Measurements from ENCODE around the gene EVX2. TPM values are rescaled to one million over a fixed set of nuclear protein-coding genes. Genes with fewer than 3 reads are reported as not detected.

Gene EVX2
- total RNA-seq, 2 donors from 2014 or later, result not detected

GRCh38 chr2:176081376-176081836 is 2.4 kb downstream of the EVX2 start:
- H3K9me3 ChIP-seq, result peaks cover 0 to 3% of the 10 kb centered on the region in 2 donors
- peaks cover 0 to 45% of the 10 kb centered on the region in 2 donors for H3K4me1 ChIP-seq
- H3K27ac ChIP-seq, result no peak overlapping the region
- H3K4me3 ChIP-seq, result no peak overlapping the region
- peak; percentile 2 for DNase-seq (ENCODE audit: low spot score)
- no peaks in the 10 kb centered on the region for H3K36me3 ChIP-seq
- peaks cover 72 to 80% of the 10 kb centered on the region in 2 donors for H3K27me3 ChIP-seq
- TF ChIP-seq CTCF (IDR thresholded peaks at IDR 0.05), result no peak

- Histone ChIP-seq H3K4me1 (peaks cover 0 to 38% of the 10 kb centered on the region in 2 donors), H3K27ac (no peak overlapping the region), H3K9me3 (peaks cover 0 to 6% of the 10 kb centered on the region in 2 donors), H3K36me3 (no peaks in the 10 kb centered on the region), H3K27me3 (peaks cover 66 to 80% of the 10 kb centered on the region in 2 donors), H3K4me3 (peak overlapping the region in 1 of 2 donors; percentile 31)
- peak; percentile 51 for DNase-seq (ENCODE audit: low spot score)
- TF ChIP-seq CTCF (IDR thresholded peaks at IDR 0.05), result no peak
Measured at GRCh38 chr2:176080540-176081375, 3.0 kb downstream of the EVX2 start.

GRCh38 chr2:176079831-176080539 is 3.8 kb downstream of the EVX2 start:
- peak; percentile 54 for DNase-seq (ENCODE audit: low spot score)
- H3K27me3 ChIP-seq, result peaks cover 65 to 80% of the 10 kb centered on the region in 2 donors
- TF ChIP-seq CTCF (IDR thresholded peaks at IDR 0.05), result peak; percentile 71 to 79
- peaks cover 0 to 30% of the 10 kb centered on the region in 2 donors for H3K4me1 ChIP-seq
- peaks cover 0 to 6% of the 10 kb centered on the region in 2 donors for H3K9me3 ChIP-seq
- peak overlapping the region in 1 of 2 donors; percentile 35 for H3K4me3 ChIP-seq
- no peak overlapping the region for H3K27ac ChIP-seq
- no peaks in the 10 kb centered on the region for H3K36me3 ChIP-seq

- H3K4me3 ChIP-seq, result peak overlapping the region in 1 of 2 donors; percentile 35
- H3K27ac ChIP-seq, result no peak overlapping the region
- peaks cover 0 to 6% of the 10 kb centered on the region in 2 donors for H3K9me3 ChIP-seq
- H3K4me1 ChIP-seq, result peaks cover 0 to 28% of the 10 kb centered on the region in 2 donors
- H3K27me3 ChIP-seq, result peaks cover 69 to 85% of the 10 kb centered on the region in 2 donors
- TF ChIP-seq CTCF (IDR thresholded peaks at IDR 0.05), result no peak
- no peaks in the 10 kb centered on the region for H3K36me3 ChIP-seq
- no peak for DNase-seq (ENCODE audit: low spot score)
Measured at GRCh38 chr2:176079285-176079830, 4.4 kb downstream of the EVX2 start.

GRCh38 chr2:176078541-176079284 is 5.0 kb downstream of the EVX2 start:
- Histone ChIP-seq H3K27me3 (peaks cover 72 to 87% of the 10 kb centered on the region in 2 donors), H3K4me1 (peaks cover 0 to 28% of the 10 kb centered on the region in 2 donors), H3K9me3 (peaks cover 0 to 6% of the 10 kb centered on the region in 2 donors), H3K27ac (no peak overlapping the region), H3K4me3 (no peak overlapping the region), H3K36me3 (no peaks in the 10 kb centered on the region)
- no peak for DNase-seq (ENCODE audit: low spot score)
- TF ChIP-seq CTCF (IDR thresholded peaks at IDR 0.05), result no peak

Data from right atrium auricular region (tissue), 2 donors.